GM21381 (cell line): ENCODE results near the gene PAQR7.
"Not testable (repeated sequence)": the region's sequence is repeated elsewhere in the genome, so short reads cannot be mapped to it uniquely, and the experiment has no call there.

ENCODE experiments used
- ATAC-seq: cut with Tn5 transposase; IDR thresholded peaks from one replicate; pipeline ENCODE4 v1.9.1; 2021; ENCODE audit warnings: mild to moderate bottlenecking, moderate library complexity; ENCODE audit not compliant: unreplicated experiment

The PAQR7 gene

GRCh38 chr1:25854554-25854953 is 21.0 kb downstream of the PAQR7 start:
- no peak for ATAC-seq

GRCh38 chr1:25848531-25848930 is 27.0 kb downstream of the PAQR7 start:
- no peak for ATAC-seq

- no peak for ATAC-seq
Measured at GRCh38 chr1:25847929-25848328, 27.6 kb downstream of the PAQR7 start.

GRCh38 chr1:25845664-25846063 is 29.8 kb downstream of the PAQR7 start:
- no peak for ATAC-seq

GRCh38 chr1:25844536-25845337 is 30.8 kb downstream of the PAQR7 start:
- ATAC-seq = no peak

- no peak for ATAC-seq
Measured at GRCh38 chr1:25843483-25843882, 32.0 kb downstream of the PAQR7 start.

- not testable (repeated sequence) for ATAC-seq
Measured at GRCh38 chr1:25839808-25840207, 35.7 kb downstream of the PAQR7 start.

- ATAC-seq = no peak
Measured at GRCh38 chr1:25837262-25837875, 38.1 kb downstream of the PAQR7 start.

- no peak for ATAC-seq
Measured at GRCh38 chr1:25836695-25837094, 38.8 kb downstream of the PAQR7 start.

- ATAC-seq = no peak
Measured at GRCh38 chr1:25834894-25835293, 40.6 kb downstream of the PAQR7 start.

- ATAC-seq = no peak
Measured at GRCh38 chr1:25833158-25833557, 42.4 kb downstream of the PAQR7 start.

- no peak for ATAC-seq
Measured at GRCh38 chr1:25832336-25833037, 43.0 kb downstream of the PAQR7 start.

GRCh38 chr1:25831569-25832196 is 43.8 kb downstream of the PAQR7 start:
- no peak for ATAC-seq

- ATAC-seq = no peak
Measured at GRCh38 chr1:25829046-25829445, 46.5 kb downstream of the PAQR7 start.

GRCh38 chr1:25828491-25828890 is 47.0 kb downstream of the PAQR7 start:
- ATAC-seq = no peak

GRCh38 chr1:25826571-25826970 is 48.9 kb downstream of the PAQR7 start:
- ATAC-seq = no peak

GRCh38 chr1:25825605-25826004 is 49.9 kb downstream of the PAQR7 start:
- no peak for ATAC-seq

GRCh38 chr1:25821630-25822091 is 53.8 kb downstream of the PAQR7 start:
- ATAC-seq = no peak

- ATAC-seq = no peak
Measured at GRCh38 chr1:25821112-25821476, 54.4 kb downstream of the PAQR7 start.

- peak; percentile 49 for ATAC-seq
Measured at GRCh38 chr1:25820247-25821111, 55.0 kb downstream of the PAQR7 start.
